Renal cortex interstitium (tissue), 3 donors: ENCODE data around the gene RBMXL2. TPM values are rescaled to one million over a fixed set of nuclear protein-coding genes. Genes with fewer than 3 reads are reported as not detected.

ENCODE experiments used
- polyA plus RNA-seq, 3 donors: library from polyadenylated mRNA; unstranded; fragments of 120-200 nt; gene quantifications; one replicate each; pipeline ENCODE4 v1.2.1, GENCODE V29; 2013; ENCODE audit not compliant: insufficient read length in 3 of 3

Gene RBMXL2
- polyA plus RNA-seq, 3 donors: 0.10 to 0.18 TPM; not detected in 1

Other genes starting within 250 kb of the RBMXL2 start
- not detected for gene OR10A5, start 243.3 kb upstream of the RBMXL2 start, polyA plus RNA-seq
- gene OR10A2, start 225.9 kb upstream of the RBMXL2 start, polyA plus RNA-seq: under 1 TPM in 1 of 3 donors, not detected in 2; 0.03 TPM
- gene OR10A4, start 212.4 kb upstream of the RBMXL2 start, polyA plus RNA-seq: not detected
- not detected for gene OR2D2, start 196.5 kb upstream of the RBMXL2 start, polyA plus RNA-seq
- gene OR2D3, start 168.0 kb upstream of the RBMXL2 start, polyA plus RNA-seq: not detected
- gene ZNF215, start 162.6 kb upstream of the RBMXL2 start, polyA plus RNA-seq: 1 to 10 TPM; 2.5 to 3.3 (median 3.0) TPM
- 10 to 100 TPM; 12.3 to 13.1 (median 12.7) TPM for gene ZNF214, start 68.7 kb upstream of the RBMXL2 start, polyA plus RNA-seq
- gene NLRP14, start 68.5 kb upstream of the RBMXL2 start, polyA plus RNA-seq: 1 to 10 TPM in 1 of 3 donors, under 1 TPM in 2; 0.67 to 1.1 (median 0.68) TPM
- 1 to 10 TPM; 3.3 to 4.8 (median 4.4) TPM for gene SYT9, start 162.9 kb downstream of the RBMXL2 start, polyA plus RNA-seq